Fibroblast of upper back skin (primary cell): ENCODE results near the gene RPL36AL.

ENCODE experiments used
- DNase-seq: peaks from one replicate; pipeline ENCODE4 v3.0.0-alpha.2; 2013

RPL36AL gene

DNA sequence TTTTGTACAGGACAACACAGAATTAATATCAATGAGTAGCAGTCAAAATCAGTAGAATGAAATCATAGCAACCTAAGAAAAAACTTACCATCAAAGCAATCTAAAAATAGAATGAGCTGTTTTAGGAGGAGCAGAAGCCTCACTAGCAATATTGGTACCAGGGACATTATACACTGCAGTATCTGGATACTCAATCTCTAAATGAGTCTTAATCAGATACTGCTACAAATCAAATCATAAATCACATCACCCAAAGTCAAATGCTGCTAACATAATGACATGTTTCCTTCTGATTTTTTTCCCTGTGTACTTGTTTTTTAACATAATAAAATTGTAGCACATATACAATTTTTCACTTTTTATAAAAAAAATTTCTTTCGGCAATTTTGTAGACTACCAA is 42.3 kb downstream of the RPL36AL start:
- no peak for DNase-seq

- DNase-seq: no peak
Observed at GRCh38 chr14:49574038-49574437, 46.4 kb downstream of the RPL36AL start.

DNA sequence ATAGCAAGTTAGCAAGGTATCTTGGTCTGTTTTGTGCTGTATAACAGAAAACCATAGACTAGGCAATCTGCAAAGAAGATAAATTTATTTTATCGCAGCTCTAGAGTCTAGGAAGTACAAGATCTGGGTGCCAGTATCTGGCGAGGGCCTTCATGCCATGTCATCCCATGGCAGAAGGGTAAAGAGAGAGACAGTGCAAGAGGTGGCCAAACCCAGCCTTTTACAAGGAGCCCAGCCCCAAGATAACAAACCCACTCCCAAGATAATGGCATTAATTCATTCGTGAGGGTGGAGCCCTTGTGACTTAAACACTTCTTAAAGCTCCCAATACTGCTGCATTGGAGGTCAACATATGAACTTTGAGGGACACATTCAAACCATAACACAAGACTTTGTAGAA is 51.1 kb downstream of the RPL36AL start:
- no peak for DNase-seq
